NCI-H460 (cell line): ENCODE data around the gene ATP6V1C2. TPM values are rescaled to one million over a fixed set of nuclear protein-coding genes. Genes with fewer than 3 reads are reported as not detected.
"Not testable (repeated sequence)": the region's sequence is repeated elsewhere in the genome, so short reads cannot be mapped to it uniquely, and the experiment has no call there.

Experiments
- DNase-seq: peaks from one replicate; pipeline ENCODE4 v3.0.0-alpha.2; 2016; ENCODE audit warnings: low read depth; ENCODE audit errors: extremely low read depth
- total RNA-seq: library from RNA; depleted of rRNA; stranded (reverse); fragments of >200 nt; shearing (Covaris generic); gene quantifications from 2 replicates; pipeline ENCODE4 v1.2.3, GENCODE V29; 2014

The ATP6V1C2 gene
- total RNA-seq, 1 experiment from 2014 or later = 0.72 TPM

DNA sequence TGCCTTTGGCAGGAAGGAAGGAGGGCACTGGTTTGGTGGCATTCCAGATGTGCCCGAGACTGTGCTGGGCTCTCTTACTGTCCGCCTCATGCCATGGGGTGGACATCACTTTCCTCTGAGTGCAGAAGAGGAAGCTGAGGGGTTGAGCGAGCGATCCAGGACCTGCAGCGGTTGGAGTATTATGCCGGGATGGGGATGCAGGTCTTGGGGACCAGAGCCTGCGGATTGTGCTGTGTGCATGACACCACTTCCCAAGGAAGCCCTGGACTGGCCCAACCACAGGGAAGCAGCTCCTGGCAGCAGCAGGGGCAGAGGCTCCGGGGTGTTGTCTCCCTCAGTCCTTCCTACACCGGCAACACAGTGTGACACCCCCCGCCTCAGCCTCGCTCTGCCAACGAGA lies 44.5 kb downstream of the ATP6V1C2 start:
- DNase-seq = no peak

- no peak for DNase-seq
These were observed 46.7 kb downstream of the ATP6V1C2 start for GRCh38 chr2:10768063-10768507.

- DNase-seq = no peak
These were observed 49.7 kb downstream of the ATP6V1C2 start for GRCh38 chr2:10770956-10771750.

DNA sequence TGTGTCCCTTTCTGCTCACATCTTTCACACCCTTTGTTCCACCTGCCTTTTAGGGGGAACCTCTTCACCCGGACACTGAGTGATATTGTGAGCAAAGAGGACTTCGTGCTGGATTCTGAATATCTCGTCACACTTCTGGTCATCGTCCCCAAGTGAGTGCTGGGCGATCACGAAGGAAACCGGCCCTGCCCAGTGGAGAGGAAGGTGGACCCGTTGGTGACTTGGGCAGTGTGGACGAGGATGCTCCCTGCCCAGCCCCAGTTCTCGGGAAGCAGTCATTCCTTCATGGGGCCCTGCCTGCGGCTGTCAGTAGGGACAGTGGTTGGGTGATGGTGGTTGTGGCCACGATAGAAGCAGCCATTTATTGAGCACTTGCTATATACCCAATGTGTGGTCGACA lies 50.4 kb downstream of the ATP6V1C2 start:
- no peak for DNase-seq

- DNase-seq = no peak
These were observed 50.9 kb downstream of the ATP6V1C2 start for GRCh38 chr2:10772201-10772867.

DNA sequence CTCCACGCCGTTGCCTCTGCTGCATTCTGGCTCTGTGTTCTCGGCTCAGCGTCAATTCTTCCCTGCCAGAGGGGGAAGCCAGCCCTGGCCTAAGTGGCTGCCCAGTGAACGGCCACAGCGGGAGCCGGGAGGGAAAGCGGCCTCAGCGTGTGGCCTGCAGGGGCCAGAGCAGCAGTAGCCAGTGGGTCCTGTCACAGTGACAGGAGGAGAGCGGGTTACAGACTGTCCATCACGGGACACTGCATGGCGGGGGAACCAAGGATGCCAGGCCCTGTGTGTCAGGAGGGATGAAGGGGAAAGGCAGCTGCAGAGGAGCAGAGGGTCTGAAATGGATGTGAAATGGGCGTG lies 51.4 kb downstream of the ATP6V1C2 start:
- DNase-seq = no peak

- DNase-seq = no peak
These were observed 52.5 kb downstream of the ATP6V1C2 start for GRCh38 chr2:10773821-10774341.

DNA sequence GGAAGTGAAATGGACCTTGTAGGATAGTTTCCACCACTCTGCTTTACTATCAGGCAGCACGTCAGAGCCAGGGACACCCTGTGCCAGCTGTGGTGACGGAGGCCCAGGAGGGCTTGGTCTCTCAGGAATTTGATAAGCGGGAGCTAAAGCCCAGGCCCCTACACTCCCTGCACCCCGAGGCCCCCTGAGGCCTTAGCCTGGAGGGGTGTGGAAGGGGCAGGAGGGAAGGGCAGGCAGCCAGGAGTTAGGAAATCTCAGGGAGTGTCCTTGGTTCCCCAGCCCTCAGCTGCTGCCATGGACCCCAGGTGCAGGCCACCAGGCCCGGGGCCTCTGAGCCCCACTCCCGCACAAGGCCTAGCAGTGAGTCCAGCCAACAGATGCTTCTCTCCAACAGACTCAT lies 53.0 kb downstream of the ATP6V1C2 start:
- DNase-seq = no peak

DNA sequence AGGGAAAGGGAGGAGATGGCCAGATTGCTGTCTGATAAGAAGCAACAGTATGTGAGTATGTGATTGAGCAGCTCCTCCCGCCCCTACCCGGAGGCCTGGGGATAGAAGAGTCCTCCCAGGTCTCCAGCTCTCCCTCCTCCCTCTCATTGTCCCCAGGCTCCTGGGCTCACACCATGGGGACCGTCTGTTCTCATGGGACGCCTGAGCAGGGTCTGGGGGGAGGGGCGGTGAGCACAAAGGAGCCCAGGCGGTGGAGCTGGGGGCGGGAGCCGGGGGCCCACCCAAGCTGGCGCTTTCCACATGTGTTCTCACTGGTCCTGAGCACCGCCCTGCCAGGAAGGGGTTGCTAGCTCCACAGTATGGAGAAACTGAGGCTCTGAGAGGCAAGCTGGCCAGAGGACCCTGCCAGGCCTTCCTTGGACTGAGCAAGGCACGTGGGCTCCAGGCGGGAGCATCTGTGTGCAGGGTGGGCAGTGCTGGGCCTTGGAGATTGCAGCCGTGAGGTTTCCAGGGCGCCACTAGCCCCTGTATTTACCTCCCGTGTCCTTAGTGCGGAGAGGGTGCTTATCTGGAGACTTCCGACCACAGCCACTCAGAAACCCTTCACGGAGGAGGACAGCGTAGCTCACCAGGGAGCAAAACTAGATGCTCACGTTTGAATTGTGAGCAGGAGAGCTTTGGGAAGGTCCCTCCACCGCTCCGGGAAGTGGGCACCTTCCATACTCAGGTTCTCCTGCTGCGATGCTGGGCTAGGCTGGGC lies 53.8 kb downstream of the ATP6V1C2 start:
- no peak for DNase-seq

- DNase-seq = no peak
These were observed 54.4 kb downstream of the ATP6V1C2 start for GRCh38 chr2:10775831-10776230.

DNA sequence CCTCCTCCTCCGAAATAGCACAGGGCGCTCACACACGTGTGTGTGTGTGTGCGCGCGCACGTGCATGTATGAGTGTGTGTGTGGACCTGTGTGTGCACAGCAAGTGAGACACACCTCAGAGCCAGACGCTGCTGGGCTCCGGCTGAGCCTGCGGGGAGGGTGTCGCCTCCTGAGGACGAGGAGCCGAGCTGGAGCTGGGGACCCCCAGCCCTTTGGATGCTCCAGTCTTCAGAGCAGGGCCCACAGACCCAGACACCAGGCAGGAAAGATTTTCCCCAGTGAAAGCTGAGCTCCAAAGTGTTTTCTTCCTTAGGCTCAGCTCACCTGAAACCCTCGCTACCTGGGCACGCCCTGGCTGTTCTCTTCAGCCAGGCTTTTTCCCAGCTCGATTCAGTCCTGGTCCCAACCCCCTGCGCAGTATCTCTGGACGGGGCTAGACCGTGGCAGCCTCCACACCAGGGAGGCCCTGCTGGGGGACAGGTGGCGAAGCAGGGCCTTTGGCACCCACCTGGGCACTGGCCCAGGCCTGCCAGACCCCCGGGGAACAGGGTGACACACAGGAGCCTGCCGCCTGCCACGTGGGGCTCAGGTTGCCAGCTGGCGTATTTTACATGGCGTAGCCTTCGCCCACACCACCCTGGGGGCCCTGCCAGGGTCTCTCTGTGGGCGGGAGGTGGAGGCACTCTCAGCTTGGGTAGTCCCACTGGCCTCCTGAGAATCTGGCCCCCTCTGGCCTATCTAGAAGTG lies 55.0 kb downstream of the ATP6V1C2 start:
- no peak for DNase-seq

DNA sequence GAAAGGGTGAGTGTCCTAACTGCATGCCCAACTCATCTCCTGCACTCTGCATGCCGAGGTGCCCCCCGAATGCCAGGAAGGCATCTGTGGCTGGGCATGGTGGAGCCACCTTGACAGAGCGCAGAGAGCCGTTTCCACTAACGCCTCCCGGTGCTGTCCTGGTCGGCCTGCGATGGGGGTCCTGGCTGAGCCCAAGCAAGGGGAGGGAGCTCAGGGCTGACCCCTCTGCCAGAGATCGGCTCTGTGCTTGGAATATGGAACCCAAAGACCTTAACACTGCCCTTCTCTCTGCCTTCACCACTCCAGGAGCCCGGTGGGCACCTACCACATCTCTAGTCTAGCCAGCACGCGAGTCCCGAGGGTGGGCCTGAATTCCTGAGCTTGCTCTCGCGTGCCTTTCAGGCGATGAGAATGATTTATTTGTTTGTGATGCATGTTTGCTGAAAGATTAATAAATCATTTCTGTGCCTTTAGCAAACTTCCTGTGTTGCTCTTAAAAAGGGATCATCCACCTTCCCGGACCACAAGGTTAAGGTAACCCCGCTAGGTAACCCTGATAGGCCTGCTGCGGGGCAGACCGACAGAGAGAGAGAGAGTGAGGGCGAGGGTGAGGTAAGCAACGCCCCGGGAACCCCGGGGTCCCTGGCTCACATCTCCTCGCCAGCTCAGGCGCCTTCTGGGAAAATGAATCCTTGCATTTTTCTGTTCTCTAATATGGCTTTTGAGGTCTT lies 55.8 kb downstream of the ATP6V1C2 start:
- no peak for DNase-seq

DNA sequence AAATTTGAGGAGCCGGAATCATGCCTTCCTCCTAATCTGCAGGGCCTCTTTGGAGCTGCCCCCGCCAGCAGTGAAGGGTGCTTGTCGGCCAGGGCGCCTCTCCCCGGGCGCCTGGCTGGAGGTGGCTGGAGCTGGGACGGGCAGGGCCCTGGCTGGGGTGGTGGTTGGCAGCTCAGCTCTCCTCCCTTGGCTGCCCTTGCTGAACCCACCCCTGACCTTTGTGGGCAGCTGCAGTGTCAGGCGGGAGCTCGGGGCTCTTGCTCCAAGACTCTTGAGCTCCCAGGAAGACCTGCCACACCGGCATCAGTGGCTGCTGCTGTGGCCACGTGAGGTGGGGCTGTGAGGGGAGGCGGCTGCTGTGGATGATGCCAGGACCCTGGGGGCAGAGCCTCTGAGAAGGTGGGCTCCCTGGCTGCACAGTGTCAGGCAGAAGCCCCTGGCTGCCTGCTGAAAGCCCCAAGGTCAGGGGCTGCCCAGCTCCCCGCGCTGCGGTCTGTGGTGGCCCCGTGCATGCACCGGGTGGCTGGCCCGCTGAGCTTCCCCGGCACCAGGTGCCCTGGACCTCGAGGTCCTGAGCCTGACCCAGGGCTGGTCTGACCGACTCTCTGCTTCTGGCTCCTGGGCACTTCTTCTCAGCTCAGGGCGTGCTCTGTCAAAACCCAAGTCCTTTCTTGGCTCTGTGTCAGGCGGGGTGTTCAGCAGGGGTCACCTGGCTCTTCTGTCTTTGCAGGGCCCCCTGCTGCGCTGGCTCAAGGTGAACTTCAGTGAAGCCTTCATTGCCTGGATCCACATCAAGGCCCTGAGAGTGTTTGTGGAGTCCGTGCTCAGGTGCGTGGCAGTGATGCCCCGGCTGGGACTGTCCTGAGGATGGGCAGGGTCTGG lies 56.7 kb downstream of the ATP6V1C2 start:
- no peak for DNase-seq

DNA sequence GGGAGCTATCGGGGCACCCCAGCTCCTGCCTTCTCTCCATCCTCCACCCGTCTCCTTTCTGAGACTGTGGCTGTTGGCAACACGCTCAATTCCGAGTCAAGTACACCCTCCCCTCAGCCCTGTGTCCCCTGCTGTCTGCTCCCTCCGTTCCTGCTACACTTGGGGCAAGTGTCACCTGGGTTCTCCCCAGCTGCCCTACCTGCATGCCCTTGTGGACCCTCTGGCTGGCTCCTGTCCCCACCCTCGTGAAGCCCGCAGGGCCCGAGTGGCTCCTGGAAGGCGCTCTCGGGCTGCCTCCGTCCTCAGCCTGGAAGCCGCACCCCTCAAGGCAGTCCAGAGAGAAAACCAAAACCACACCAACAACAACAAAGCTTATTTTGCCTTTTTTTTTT lies 57.3 kb downstream of the ATP6V1C2 start:
- DNase-seq = no peak

DNA sequence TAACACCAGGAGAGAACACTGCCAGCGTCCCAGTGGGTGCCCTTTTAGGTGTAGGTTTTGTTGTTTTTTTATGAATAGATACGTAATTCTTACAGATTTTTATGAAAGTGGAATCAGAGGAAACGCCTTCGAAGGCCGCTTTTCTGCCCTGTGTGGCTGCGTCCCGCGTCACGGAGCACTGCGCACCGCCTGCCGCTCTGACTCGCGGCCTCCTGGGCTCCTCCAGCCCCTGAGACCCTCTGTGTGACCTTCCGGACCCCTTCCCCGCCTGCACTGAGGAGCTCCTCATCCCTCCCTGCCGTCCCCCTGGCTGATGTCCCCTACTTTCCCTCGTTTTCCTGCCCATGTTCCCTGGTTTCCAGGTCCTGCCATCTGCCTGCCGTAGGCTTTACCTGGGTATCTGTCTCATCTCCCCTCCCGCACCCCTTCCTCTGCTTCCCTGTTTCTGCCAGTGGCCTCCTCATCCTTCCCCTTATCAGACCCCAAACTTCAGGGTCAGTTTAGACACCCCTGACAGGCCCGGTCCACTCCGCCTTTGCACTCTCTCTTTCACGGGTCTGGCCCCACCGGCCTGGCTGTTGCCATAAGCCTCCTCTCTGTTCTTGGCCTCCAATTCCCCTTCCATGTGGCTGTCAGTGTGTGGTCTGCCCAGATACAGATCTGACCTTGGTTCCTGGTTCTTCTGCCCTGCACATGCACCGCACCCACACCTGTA lies 58.5 kb downstream of the ATP6V1C2 start:
- DNase-seq = no peak

DNA sequence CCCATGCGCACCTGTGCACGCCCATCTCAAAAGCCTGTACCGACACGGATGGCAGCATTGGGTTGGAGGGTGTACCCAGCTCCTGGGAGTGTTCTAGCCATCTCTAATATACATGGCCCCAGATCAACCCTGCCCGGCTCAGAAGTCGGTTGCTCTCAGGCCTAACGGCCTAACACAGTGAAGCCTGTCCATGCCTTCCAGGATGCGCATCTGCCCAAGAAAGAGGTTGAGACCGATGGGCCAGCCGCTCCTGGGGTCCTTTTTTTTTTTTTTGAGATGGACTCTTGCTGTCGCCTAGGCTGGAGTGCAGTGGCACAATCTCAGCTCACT lies 59.0 kb downstream of the ATP6V1C2 start:
- no peak for DNase-seq

DNA sequence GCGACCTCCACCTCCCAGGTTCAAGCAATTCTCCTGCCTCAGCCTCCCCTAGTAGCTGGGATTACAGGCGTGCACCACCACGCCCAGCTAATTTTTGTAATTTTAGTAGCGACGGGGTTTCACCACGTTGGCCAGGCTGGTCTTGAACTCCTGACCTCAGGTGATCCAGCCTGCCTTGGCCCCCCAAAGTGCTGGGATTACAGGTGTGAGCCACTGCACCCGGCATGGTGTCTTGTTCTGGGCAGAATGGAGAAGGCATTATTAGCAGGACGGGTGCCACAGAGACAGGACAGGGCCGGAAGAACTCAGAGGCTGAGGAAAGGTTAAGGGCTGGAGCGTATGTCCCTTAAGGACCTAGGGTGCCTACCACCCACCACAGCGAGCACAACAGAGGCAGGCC lies 59.4 kb downstream of the ATP6V1C2 start:
- not testable (repeated sequence) for DNase-seq

- DNase-seq = no peak
These were observed 60.3 kb downstream of the ATP6V1C2 start for GRCh38 chr2:10781746-10782145.
